PC-9 (cell line): Measurements from ENCODE around the gene PROK2.

Experiments used
- EZH2 ChIP-seq: fragments of 200-600 bp; sonication (generic); IDR thresholded peaks from 2 replicates; pipeline ENCODE4 v1.8.0; 2017; ENCODE audit warnings: antibody characterized with exemption, low read depth
- TF ChIP-seq, protein P1 (sequence below): fragments of 200-600 bp; sonication (generic); conservative IDR thresholded peaks from 2 replicates; pipeline ENCODE4 v1.6.1; 2017; ENCODE audit warnings: mixed run types, antibody characterized with exemption, mild to moderate bottlenecking, moderate library complexity

DNA sequence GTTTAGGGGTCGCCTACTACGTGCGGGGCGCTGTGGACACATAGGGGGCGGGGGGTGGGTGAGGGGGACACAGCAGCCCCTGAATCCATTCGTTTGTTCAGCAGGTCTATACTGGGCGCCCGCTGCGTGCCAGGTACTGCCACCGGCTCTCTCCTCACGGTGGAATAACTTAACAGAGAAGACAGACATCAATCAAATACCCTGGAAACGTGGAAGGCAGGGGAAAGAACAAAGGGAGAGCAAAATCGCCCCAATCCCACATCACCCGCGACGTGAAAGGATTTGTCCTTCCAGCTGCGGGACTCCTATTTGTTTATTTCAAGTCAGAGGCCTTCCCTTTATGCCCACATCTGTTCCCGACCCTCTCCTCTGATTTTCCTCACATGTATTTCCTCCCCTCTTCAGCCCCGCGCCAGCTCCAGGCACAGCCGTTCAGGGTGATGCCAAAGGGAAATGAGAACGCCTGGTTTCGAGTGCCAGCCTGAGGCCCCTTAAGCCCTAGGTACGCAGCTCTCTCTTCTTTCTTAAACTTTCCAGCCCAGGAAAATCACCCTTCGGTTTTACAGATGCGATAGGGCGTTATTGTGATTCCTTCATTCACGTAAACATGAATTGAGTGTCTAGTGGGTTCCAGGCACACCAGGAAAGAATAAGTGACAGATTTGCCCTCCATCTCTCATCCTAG is 726 bp upstream of the PROK2 start:
- TF ChIP-seq, protein P1, sequence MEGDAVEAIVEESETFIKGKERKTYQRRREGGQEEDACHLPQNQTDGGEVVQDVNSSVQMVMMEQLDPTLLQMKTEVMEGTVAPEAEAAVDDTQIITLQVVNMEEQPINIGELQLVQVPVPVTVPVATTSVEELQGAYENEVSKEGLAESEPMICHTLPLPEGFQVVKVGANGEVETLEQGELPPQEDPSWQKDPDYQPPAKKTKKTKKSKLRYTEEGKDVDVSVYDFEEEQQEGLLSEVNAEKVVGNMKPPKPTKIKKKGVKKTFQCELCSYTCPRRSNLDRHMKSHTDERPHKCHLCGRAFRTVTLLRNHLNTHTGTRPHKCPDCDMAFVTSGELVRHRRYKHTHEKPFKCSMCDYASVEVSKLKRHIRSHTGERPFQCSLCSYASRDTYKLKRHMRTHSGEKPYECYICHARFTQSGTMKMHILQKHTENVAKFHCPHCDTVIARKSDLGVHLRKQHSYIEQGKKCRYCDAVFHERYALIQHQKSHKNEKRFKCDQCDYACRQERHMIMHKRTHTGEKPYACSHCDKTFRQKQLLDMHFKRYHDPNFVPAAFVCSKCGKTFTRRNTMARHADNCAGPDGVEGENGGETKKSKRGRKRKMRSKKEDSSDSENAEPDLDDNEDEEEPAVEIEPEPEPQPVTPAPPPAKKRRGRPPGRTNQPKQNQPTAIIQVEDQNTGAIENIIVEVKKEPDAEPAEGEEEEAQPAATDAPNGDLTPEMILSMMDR = no peak
- TF ChIP-seq EZH2 = no peak
